ENCODE measurements around the gene HS1BP3. TPM values are rescaled to one million over a fixed set of nuclear protein-coding genes. Genes with fewer than 3 reads are reported as not detected.

HS1BP3 gene
- total and polyA plus RNA-seq, 2 of the 13 experiments (the other 11 are each of a cell fraction or from before 2014, with no cell fraction given): 15.2 to 22.0 TPM

GRCh38 chr2:20595439-20596192 lies 55.3 kb downstream of the HS1BP3 start:
- Histone ChIP-seq H3K27ac (ENCODE audit: extremely low read length, insufficient read depth, low read length) (peak overlapping the region; percentile 97), H3K9me3 (ENCODE audit: low read length) (no peaks in the 10 kb centered on the region), H3K79me2 (ENCODE audit: insufficient read depth, low read length) (peaks cover 52% of the 10 kb centered on the region), H3K36me3 (replicated peaks in 1 of 2; ENCODE audit: control insufficient read depth in 1 of 2, insufficient read depth in 2 of 2, low read length in 2 of 2) (no peaks in the 10 kb centered on the region; a peak in 3 of 5 replicates), H4K20me1 (ENCODE audit: insufficient read depth, low read length) (no peaks in the 10 kb centered on the region), H2AFZ (ENCODE audit: low read length) (no peak overlapping the region), H3K9ac (ENCODE audit: insufficient read depth, low read depth, low read length) (peak overlapping the region; percentile 81), H3K4me3 (replicated peaks in 1 of 3; ENCODE audit: insufficient read depth in 1 of 3, low read depth in 2 of 3, low read length in 3 of 3) (no peak overlapping the region), H3K27me3 (ENCODE audit: control insufficient read depth in 1 of 2, insufficient read depth in 2 of 2, low read length in 2 of 2) (no peaks in the 10 kb centered on the region; a peak in 1 of 5 replicates), H3K4me2 (ENCODE audit: low read depth, low read length) (peak overlapping the region; percentile 74), H3K4me1 (ENCODE audit: insufficient read depth, low read length) (peaks cover 98% of the 10 kb centered on the region)
- FAIRE-seq: no peak
- POLR2A ChIA-PET: interaction anchor here (0.7 to 36.8 kb wide), 24 partner anchors 9 to 475 kb away, joined by 3 to 1537 read pairs (median 12); partner anchors contain the start of genes HS1BP3, RHOB and SDC1
- no TSS peak for BruUV-seq (replicated peaks)
- ATAC-seq: no peak
- intact Hi-C loops (cut with micrococcal nuclease; ENCODE audit: unreplicated experiment): loop anchor here (10.0 kb wide), 1 partner anchor 409 kb away; no protein-coding TSS in a partner anchor
- in situ Hi-C loops (cut with HindIII; ENCODE audit: extremely low pct_ligation_motif_present, low pct_unique_long_range_greater_than_20kb): no loop called here
- DNase-seq (ENCODE audit: low spot score): peak; percentile 66
- 78% methylated on average over 8 of the region's 14 CpGs for WGBS (ENCODE audit: low lambda C conversion rate)
- CTCF ChIA-PET (ENCODE audit: low intra/inter-chr PET ratio, low total read pairs): no interaction called here
- TF ChIP-seq ADNP (CRISPR knock-in tag; IDR thresholded peaks at IDR 0.05) (no peak), ZNF274 (CRISPR knock-in tag; IDR thresholded peaks at IDR 0.05) (no peak), ZNF33A (CRISPR knock-in tag; IDR thresholded peaks at IDR 0.05; ENCODE audit: borderline replicate concordance) (no peak), SRSF9 (IDR thresholded peaks at IDR 0.05; ENCODE audit: borderline replicate concordance, insufficient read depth, low read depth, low read length, poor library complexity, severe bottlenecking) (no peak), ZNF775 (CRISPR knock-in tag; IDR thresholded peaks at IDR 0.05; ENCODE audit: borderline replicate concordance) (no peak), DNMT3B (CRISPR knock-in tag; conservative IDR thresholded peaks at IDR 0.05) (no peak; the same call in 1 of the 2 replicates), MLX (CRISPR knock-in tag; IDR thresholded peaks at IDR 0.05) (no peak), MNT (IDR thresholded peaks at IDR 0.05) (no peak), ZBTB38 (CRISPR knock-in tag; IDR thresholded peaks at IDR 0.05) (peak; percentile 91), SETDB1 (CRISPR knock-in tag; IDR thresholded peaks at IDR 0.05; ENCODE audit: borderline replicate concordance) (no peak), ZFYVE20 (CRISPR knock-in tag; IDR thresholded peaks at IDR 0.05; ENCODE audit: borderline replicate concordance, low read depth) (no peak), BCL6 (CRISPR knock-in tag; IDR thresholded peaks at IDR 0.05) (no peak; the same call in 1 of the 2 replicates), RAD21 (CRISPR knock-in tag; IDR thresholded peaks at IDR 0.05) (peak; percentile 33; the same call in 1 of the 2 replicates), ZNF781 (CRISPR knock-in tag; IDR thresholded peaks at IDR 0.05; ENCODE audit: borderline replicate concordance, not compliant biosample characterization) (no peak), ZNF180 (CRISPR knock-in tag; IDR thresholded peaks at IDR 0.05; ENCODE audit: borderline replicate concordance, low read depth) (no peak), ZNF431 (CRISPR knock-in tag; IDR thresholded peaks at IDR 0.05; ENCODE audit: borderline replicate concordance, low read depth) (no peak), SNAI1 (CRISPR knock-in tag; IDR thresholded peaks at IDR 0.05; ENCODE audit: borderline replicate concordance) (0 out of 2 replicates have a peak, but pooled peaks have one; percentile 9), NR2F6 (IDR thresholded peaks at IDR 0.05) (no peak), NR2F6 (CRISPR knock-in tag; IDR thresholded peaks at IDR 0.05) (0 out of 2 replicates have a peak, but pooled peaks have one; percentile 11), SP140L (CRISPR knock-in tag; IDR thresholded peaks at IDR 0.05; ENCODE audit: borderline replicate concordance) (no peak), HHEX (CRISPR knock-in tag; IDR thresholded peaks at IDR 0.05) (no peak), ZNF496 (CRISPR knock-in tag; IDR thresholded peaks at IDR 0.05; ENCODE audit: insufficient replicate concordance) (no peak), MYC (CRISPR knock-in tag; IDR thresholded peaks at IDR 0.05; ENCODE audit: borderline replicate concordance) (peak; percentile 40; the same call in 1 of the 2 replicates), KDM1A (CRISPR knock-in tag; IDR thresholded peaks at IDR 0.05) (no peak)

All from HepG2 (cell line).